Measurements from ENCODE around the gene TNF. TPM values are rescaled to one million over a fixed set of nuclear protein-coding genes. Genes with fewer than 3 reads are reported as not detected.

Gene TNF
- total and polyA plus RNA-seq, 2 of the 13 experiments (the other 11 are each of a cell fraction or from before 2014, with no cell fraction given), result not detected

DNA sequence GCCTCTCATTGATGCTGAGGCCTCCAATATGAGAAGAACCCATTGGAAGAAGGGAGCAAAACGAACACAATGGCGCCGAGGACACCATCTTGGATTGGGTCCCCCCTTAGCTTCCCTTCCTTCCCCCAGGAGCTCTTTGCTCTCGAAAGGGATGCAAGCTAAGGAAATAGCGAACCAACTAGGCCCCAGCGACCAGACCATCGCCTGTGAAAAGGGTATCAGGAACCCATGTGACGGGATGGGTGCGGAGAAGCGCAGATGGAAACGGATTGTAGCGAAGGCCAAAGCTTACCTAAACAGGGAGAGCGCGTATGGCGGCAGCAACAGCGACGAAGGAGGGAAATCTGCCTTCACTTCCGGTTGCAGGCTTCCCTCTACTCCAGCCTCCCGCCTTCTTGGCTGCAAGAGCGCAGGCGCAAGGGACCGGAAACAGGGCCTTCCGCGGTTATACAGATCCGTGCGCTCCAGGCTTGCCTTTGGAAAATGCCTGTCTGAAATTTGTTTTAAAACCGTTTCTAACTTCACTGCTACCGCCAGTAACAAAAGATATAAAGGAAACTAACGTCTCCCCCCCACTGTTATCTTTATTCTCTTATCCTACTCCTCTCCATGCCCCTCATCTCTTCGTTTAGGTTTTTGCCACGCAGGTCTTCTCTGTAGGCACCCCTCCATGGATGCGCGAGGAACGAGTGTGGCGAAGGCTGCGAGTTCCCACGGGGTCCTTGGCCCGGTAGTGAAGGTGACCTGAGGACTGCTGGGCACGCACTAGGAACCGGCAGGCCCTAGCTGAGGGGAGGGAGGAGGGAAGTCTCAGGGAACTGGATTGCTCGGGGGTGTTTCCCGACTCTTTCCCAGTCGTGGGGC lies 33.5 kb upstream of the TNF start, which contains the start of gene DDX39B (continued):
- TF ChIP-seq, protein P1, sequence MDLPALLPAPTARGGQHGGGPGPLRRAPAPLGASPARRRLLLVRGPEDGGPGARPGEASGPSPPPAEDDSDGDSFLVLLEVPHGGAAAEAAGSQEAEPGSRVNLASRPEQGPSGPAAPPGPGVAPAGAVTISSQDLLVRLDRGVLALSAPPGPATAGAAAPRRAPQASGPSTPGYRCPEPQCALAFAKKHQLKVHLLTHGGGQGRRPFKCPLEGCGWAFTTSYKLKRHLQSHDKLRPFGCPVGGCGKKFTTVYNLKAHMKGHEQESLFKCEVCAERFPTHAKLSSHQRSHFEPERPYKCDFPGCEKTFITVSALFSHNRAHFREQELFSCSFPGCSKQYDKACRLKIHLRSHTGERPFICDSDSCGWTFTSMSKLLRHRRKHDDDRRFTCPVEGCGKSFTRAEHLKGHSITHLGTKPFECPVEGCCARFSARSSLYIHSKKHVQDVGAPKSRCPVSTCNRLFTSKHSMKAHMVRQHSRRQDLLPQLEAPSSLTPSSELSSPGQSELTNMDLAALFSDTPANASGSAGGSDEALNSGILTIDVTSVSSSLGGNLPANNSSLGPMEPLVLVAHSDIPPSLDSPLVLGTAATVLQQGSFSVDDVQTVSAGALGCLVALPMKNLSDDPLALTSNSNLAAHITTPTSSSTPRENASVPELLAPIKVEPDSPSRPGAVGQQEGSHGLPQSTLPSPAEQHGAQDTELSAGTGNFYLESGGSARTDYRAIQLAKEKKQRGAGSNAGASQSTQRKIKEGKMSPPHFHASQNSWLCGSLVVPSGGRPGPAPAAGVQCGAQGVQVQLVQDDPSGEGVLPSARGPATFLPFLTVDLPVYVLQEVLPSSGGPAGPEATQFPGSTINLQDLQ (CRISPR knock-in tag; IDR thresholded peaks at IDR 0.05), result no peak
- TF ChIP-seq ZFP82 (CRISPR knock-in tag; IDR thresholded peaks at IDR 0.05; ENCODE audit: borderline replicate concordance) (peak; percentile 84; the same call in 1 of the 2 replicates), HNF4G (IDR thresholded peaks at IDR 0.05; ENCODE audit: borderline replicate concordance, low read depth, low read length) (no peak), HNF4G (CRISPR knock-in tag; IDR thresholded peaks at IDR 0.05; ENCODE audit: borderline replicate concordance, low read depth) (no peak; the same call in 1 of the 2 replicates), KAT7 (CRISPR knock-in tag; IDR thresholded peaks at IDR 0.05; ENCODE audit: borderline replicate concordance) (peak; percentile 78), SUZ12 (IDR thresholded peaks at IDR 0.05; ENCODE audit: low read depth, low read length) (no peak), KLF6 (CRISPR knock-in tag; IDR thresholded peaks at IDR 0.05) (peak; percentile 93), SP4 (CRISPR knock-in tag; IDR thresholded peaks at IDR 0.05) (peak; percentile 78), RBM22 (optimal IDR thresholded peaks at IDR 0.05; ENCODE audit: low read length) (peak; percentile 45), DPF2 (CRISPR knock-in tag; IDR thresholded peaks at IDR 0.05; ENCODE audit: borderline replicate concordance, low read depth) (no peak), NPAS2 (CRISPR knock-in tag; IDR thresholded peaks at IDR 0.05; ENCODE audit: borderline replicate concordance) (no peak)
- TF ChIP-seq, protein P2, sequence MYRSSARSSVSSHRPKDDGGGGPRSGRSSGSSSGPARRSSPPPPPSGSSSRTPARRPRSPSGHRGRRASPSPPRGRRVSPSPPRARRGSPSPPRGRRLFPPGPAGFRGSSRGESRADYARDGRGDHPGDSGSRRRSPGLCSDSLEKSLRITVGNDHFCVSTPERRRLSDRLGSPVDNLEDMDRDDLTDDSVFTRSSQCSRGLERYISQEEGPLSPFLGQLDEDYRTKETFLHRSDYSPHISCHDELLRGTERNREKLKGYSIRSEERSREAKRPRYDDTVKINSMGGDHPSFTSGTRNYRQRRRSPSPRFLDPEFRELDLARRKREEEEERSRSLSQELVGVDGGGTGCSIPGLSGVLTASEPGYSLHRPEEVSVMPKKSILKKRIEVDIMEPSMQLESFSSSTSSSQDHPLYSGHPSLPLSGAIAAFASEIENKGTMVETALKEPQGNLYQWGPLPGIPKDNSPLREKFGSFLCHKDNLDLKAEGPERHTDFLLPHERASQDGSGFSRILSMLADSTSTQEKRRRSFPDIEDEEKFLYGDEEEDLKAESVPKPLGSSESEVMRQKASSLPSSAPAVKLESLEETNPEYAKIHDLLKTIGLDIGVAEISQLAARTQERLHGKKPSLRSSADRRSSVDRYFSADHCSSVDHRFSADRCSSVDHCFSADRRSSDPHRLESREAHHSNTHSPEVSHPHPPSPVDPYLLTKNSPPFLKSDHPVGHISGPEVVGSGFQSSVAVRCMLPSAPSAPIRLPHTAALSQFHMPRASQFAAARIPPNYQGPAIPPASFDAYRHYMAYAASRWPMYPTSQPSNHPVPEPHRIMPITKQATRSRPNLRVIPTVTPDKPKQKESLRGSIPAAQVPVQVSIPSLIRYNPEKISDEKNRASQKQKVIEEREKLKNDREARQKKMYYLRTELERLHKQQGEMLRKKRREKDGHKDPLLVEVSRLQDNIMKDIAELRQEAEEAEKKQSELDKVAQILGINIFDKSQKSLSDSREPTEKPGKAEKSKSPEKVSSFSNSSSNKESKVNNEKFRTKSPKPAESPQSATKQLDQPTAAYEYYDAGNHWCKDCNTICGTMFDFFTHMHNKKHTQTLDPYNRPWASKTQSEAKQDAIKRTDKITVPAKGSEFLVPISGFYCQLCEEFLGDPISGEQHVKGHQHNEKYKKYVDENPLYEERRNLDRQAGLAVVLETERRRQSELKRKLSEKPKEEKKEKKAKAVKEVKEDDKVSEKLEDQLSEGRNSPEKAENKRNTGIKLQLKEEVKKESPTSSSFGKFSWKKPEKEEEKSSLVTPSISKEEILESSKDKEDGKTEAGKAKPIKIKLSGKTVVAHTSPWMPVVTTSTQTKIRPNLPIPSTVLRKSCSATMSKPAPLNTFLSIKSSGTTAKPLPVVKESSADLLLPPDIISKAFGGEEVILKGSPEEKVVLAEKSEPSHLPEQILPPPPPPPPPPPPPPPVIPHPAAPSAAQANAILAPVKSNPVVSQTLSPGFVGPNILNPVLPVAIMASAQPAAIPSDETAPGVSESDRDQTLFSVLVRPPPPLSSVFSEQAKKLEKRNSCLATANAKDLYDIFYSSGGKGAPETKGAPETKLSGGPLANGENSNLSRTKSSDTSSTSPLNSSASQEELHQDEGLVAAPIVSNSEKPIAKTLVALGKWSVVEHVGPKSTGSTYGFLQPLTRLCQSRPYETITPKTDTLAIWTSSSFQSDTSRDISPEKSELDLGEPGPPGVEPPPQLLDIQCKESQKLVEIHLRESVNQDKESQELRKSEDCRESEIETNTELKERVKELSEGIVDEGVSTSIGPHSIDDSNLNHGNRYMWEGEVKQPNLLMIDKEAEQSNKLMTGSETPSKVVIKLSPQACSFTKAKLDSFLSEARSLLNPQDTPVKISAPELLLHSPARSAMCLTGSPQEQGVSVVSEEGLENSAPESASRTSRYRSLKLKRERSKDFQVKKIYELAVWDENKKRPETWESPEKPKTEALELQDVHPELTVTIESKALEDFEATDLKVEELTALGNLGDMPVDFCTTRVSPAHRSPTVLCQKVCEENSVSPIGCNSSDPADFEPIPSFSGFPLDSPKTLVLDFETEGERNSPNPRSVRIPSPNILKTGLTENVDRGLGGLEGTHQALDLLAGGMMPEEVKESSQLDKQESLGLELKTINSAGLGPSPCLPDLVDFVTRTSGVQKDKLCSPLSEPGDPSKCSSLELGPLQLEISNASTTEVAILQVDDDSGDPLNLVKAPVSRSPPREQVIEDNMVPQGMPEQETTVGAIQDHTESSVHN (CRISPR knock-in tag; IDR thresholded peaks at IDR 0.05), result no peak
- TF ChIP-seq, protein P3, sequence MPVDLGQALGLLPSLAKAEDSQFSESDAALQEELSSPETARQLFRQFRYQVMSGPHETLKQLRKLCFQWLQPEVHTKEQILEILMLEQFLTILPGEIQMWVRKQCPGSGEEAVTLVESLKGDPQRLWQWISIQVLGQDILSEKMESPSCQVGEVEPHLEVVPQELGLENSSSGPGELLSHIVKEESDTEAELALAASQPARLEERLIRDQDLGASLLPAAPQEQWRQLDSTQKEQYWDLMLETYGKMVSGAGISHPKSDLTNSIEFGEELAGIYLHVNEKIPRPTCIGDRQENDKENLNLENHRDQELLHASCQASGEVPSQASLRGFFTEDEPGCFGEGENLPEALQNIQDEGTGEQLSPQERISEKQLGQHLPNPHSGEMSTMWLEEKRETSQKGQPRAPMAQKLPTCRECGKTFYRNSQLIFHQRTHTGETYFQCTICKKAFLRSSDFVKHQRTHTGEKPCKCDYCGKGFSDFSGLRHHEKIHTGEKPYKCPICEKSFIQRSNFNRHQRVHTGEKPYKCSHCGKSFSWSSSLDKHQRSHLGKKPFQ (CRISPR knock-in tag; IDR thresholded peaks at IDR 0.05; ENCODE audit: insufficient replicate concordance), result peak; percentile 84
- TF ChIP-seq, protein P4, sequence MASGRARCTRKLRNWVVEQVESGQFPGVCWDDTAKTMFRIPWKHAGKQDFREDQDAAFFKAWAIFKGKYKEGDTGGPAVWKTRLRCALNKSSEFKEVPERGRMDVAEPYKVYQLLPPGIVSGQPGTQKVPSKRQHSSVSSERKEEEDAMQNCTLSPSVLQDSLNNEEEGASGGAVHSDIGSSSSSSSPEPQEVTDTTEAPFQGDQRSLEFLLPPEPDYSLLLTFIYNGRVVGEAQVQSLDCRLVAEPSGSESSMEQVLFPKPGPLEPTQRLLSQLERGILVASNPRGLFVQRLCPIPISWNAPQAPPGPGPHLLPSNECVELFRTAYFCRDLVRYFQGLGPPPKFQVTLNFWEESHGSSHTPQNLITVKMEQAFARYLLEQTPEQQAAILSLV (CRISPR knock-in tag; IDR thresholded peaks at IDR 0.05; ENCODE audit: borderline replicate concordance), result peak; percentile 93; the same call in 1 of the 2 replicates
